IMR-90 (cell line): ENCODE results near the gene KLF11. TPM values are rescaled to one million over a fixed set of nuclear protein-coding genes. Genes with fewer than 3 reads are reported as not detected.

Experiments used
- ATAC-seq: fragments of 200-7000 bp; cut with Tn5 transposase; 2 replicates; pipeline ENCODE4 v1.9.1; 2020; ENCODE audit warnings: low read depth, mild to moderate bottlenecking, moderate library complexity
- BruUV-seq: library from RNA; stranded (reverse); fragments of 400-500 nt; replicated peaks from 2 replicates; lab custom pipeline; 2021; lab: Mats Ljungman, UMichigan
- CTCF ChIA-PET: fragments of 300-600 bp; formaldehyde crosslinking; extraction: SDS; loops from one replicate; lab custom pipeline; 2021; ENCODE audit warnings: antibody characterized with exemption; lab: Yijun Ruan, JAX
- POLR2A ChIA-PET: fragments of 300-600 bp; sonication (Branson Sonifier 250); formaldehyde crosslinking; loops from one replicate; lab custom pipeline; 2022; ENCODE audit warnings: antibody characterized with exemption; ENCODE audit not compliant: unreplicated experiment; lab: Charles Lee
- DNase-seq: peaks from one replicate; pipeline ENCODE4 v3.0.0; 2013
- H2AFZ ChIP-seq: replicated peaks from 2 replicates; pipeline ENCODE3; 2013; ENCODE audit warnings: low read length, mild to moderate bottlenecking; ENCODE audit not compliant: poor library complexity
- H2AK5ac ChIP-seq: 2 replicates; pipeline ENCODE4 v1.6.1; 2013; ENCODE audit warnings: low read depth, low read length, inconsistent platforms
- H2AK9ac ChIP-seq: replicated peaks from 2 replicates; pipeline ENCODE3; 2013; ENCODE audit warnings: mild to moderate bottlenecking, low read depth, low read length, moderate library complexity; ENCODE audit not compliant: poor library complexity
- H2BK120ac ChIP-seq: 2 replicates; pipeline ENCODE4 v1.6.1; 2013; ENCODE audit warnings: low read depth, low read length, inconsistent platforms
- H2BK15ac ChIP-seq: 3 replicates; pipeline ENCODE4 v1.6.1; 2013; ENCODE audit warnings: low read depth, low read length, inconsistent platforms
- H2BK20ac ChIP-seq: 2 replicates; pipeline ENCODE4 v1.6.1; 2013; ENCODE audit warnings: low read depth, mild to moderate bottlenecking, inconsistent platforms, low read length, moderate library complexity
- H2BK5ac ChIP-seq: 2 replicates; pipeline ENCODE4 v1.6.1; 2013; ENCODE audit warnings: mild to moderate bottlenecking, low read depth, low read length, inconsistent platforms; ENCODE audit not compliant: poor library complexity, severe bottlenecking
- H3K14ac ChIP-seq: replicated peaks from 2 replicates; pipeline ENCODE4 v1.6.1; 2013; ENCODE audit warnings: low read depth, low read length, inconsistent platforms
- H3K18ac ChIP-seq: 2 replicates; pipeline ENCODE4 v1.6.1; 2013; ENCODE audit warnings: low read depth, low read length, control low read depth
- H3K23ac ChIP-seq: 2 replicates; pipeline ENCODE4 v1.6.1; 2013; ENCODE audit warnings: low read depth, low read length, inconsistent platforms
- H3K27ac ChIP-seq: 2 replicates; pipeline ENCODE4 v1.5.1; 2013; ENCODE audit warnings: mild to moderate bottlenecking, control low read depth, low read length; ENCODE audit not compliant: insufficient read depth
- H3K27me3 ChIP-seq: 2 replicates; pipeline ENCODE4 v1.6.1; 2013; ENCODE audit warnings: low read length; ENCODE audit not compliant: control insufficient read depth, insufficient read depth
- H3K36me3 ChIP-seq: 2 replicates; pipeline ENCODE4 v1.6.1; 2013; ENCODE audit warnings: low read length, mixed read lengths; ENCODE audit not compliant: control insufficient read depth, insufficient read depth
- H3K4ac ChIP-seq: 2 replicates; pipeline ENCODE4 v1.6.1; 2013; ENCODE audit warnings: low read depth, low read length, inconsistent platforms
- H3K4me1 ChIP-seq: 2 replicates; pipeline ENCODE4 v1.6.1; 2013; ENCODE audit warnings: low read length, mixed read lengths; ENCODE audit not compliant: control insufficient read depth, insufficient read depth
- H3K4me2 ChIP-seq: 2 replicates; pipeline ENCODE4 v1.6.1; 2013; ENCODE audit warnings: low read depth, mild to moderate bottlenecking, control low read depth, low read length, moderate library complexity
- H3K4me3 ChIP-seq: 2 replicates; pipeline ENCODE4 v1.5.1; 2013; ENCODE audit warnings: low read depth, mild to moderate bottlenecking, control low read depth, low read length, moderate library complexity; ENCODE audit not compliant: insufficient read depth
- H3K56ac ChIP-seq: 2 replicates; pipeline ENCODE4 v1.6.1; 2013; ENCODE audit warnings: low read length, inconsistent platforms; ENCODE audit not compliant: insufficient read depth; ENCODE audit errors: extremely low read depth
- H3K79me1 ChIP-seq, 2 experiments: 2 replicates each; pipeline ENCODE4 v1.6.1; 2013; ENCODE audit warnings: low read length in 2 of 2, inconsistent platforms in 1 of 2, low read depth in 1 of 2
- H3K9ac ChIP-seq: 2 replicates; pipeline ENCODE4 v1.6.1; 2013; ENCODE audit warnings: low read depth, low read length, control low read depth
- H3K9me1 ChIP-seq: 2 replicates; pipeline ENCODE4 v1.6.1; 2013; ENCODE audit warnings: low read length, inconsistent platforms; ENCODE audit not compliant: insufficient read depth
- H3K9me3 ChIP-seq: 2 replicates; pipeline ENCODE4 v1.6.1; 2013; ENCODE audit warnings: low read length; ENCODE audit not compliant: control insufficient read depth, insufficient read depth
- H4K20me1 ChIP-seq: 2 replicates; pipeline ENCODE4 v1.6.1; 2013; ENCODE audit warnings: low read length, inconsistent platforms; ENCODE audit not compliant: insufficient read depth
- H4K5ac ChIP-seq: 2 replicates; pipeline ENCODE4 v1.6.1; 2013; ENCODE audit warnings: mild to moderate bottlenecking, low read depth, low read length, control low read depth
- H4K8ac ChIP-seq, 2 experiments: 2 replicates each; pipeline ENCODE4 v1.6.1; 2013; ENCODE audit warnings: low read depth in 2 of 2, low read length in 2 of 2, control low read depth in 1 of 2, inconsistent platforms in 1 of 2
- H4K91ac ChIP-seq: 2 replicates; pipeline ENCODE4 v1.6.1; 2013; ENCODE audit warnings: low read depth, low read length, inconsistent platforms; ENCODE audit not compliant: insufficient read depth
- CEBPB ChIP-seq: IDR thresholded peaks from 2 replicates; pipeline ENCODE4 v1.6.1; 2012; ENCODE audit warnings: low read depth, low read length, improper control_type of control experiment
- FOS ChIP-seq: fragments of 150-350 bp; IDR thresholded peaks from 2 replicates; pipeline ENCODE4 v1.6.1; 2016; ENCODE audit warnings: low read depth, low read length
- MAFK ChIP-seq: IDR thresholded peaks from 2 replicates; pipeline ENCODE4 v1.6.1; 2012; ENCODE audit warnings: low read depth, low read length, improper control_type of control experiment
- MAZ ChIP-seq: IDR thresholded peaks from 2 replicates; pipeline ENCODE4 v1.6.1; 2012; ENCODE audit warnings: low read depth, mild to moderate bottlenecking, low read length, improper control_type of control experiment, moderate library complexity, borderline replicate concordance
- MXI1 ChIP-seq: IDR thresholded peaks from 2 replicates; pipeline ENCODE4 v1.6.1; 2012; ENCODE audit warnings: low read depth, mild to moderate bottlenecking, low read length, moderate library complexity, borderline replicate concordance
- POLR2A ChIP-seq: IDR thresholded peaks from 2 replicates; pipeline ENCODE4 v1.6.1; 2012; ENCODE audit warnings: mild to moderate bottlenecking, low read depth, low read length
- RAD21 ChIP-seq: IDR thresholded peaks from 2 replicates; pipeline ENCODE4 v1.6.1; 2012; ENCODE audit warnings: low read length, improper control_type of control experiment
- SMC3 ChIP-seq: fragments of 150-350 bp; IDR thresholded peaks from 2 replicates; pipeline ENCODE4 v1.6.1; 2016; ENCODE audit warnings: low read depth, mild to moderate bottlenecking, antibody characterized with exemption, low read length, moderate library complexity
- WGBS, 2 experiments: methylation state at CpG; one replicate each; pipeline versions ENCODE4 v1.1.5 to v1.1.7; 2013; ENCODE audit warnings: missing lambda C conversion rate in 2 of 2; ENCODE audit not compliant: insufficient read length in 1 of 2; ENCODE audit errors: extremely low coverage in 2 of 2; 5-methylcytosine and 5-hydroxymethylcytosine counted together
- dilution Hi-C: fragments of 300-500 bp; cut with HindIII; formaldehyde crosslinking; loops from one replicate; pipeline ENCODE4 v1.14.3; 2018; ENCODE audit warnings: low sequenced_read_pairs; ENCODE audit not compliant: unreplicated experiment
- in situ Hi-C: fragments of 300-500 bp; cut with MboI; formaldehyde crosslinking; loops from 3 replicates; pipeline ENCODE4 v1.14.3; 2019; ENCODE audit warnings: low sequenced_read_pairs, inconsistent platforms, mixed read lengths
- intact Hi-C: fragments of 100-400 bp; cut with micrococcal nuclease; formaldehyde crosslinking; loops from 2 replicates; pipeline ENCODE4 v1.10.0; 2022
- polyA plus RNA-seq, 3 experiments: library from polyadenylated mRNA; depleted of rRNA; stranded (reverse); fragments of >200 nt; gene quantifications; 2 replicates each; pipeline ENCODE4 v1.2.3, GENCODE V29; 2012; ENCODE audit warnings: low replicate concordance in 1 of 3
- total RNA-seq: library from RNA; depleted of rRNA; stranded (reverse); fragments of >200 nt; gene quantifications from 2 replicates; pipeline ENCODE4 v1.2.3, GENCODE V29; 2012
- TF ChIP-seq, protein P1 (sequence below): fragments of 150-350 bp; IDR thresholded peaks from 2 replicates; pipeline ENCODE4 v1.6.1; 2017; ENCODE audit warnings: mild to moderate bottlenecking, antibody characterized with exemption, low read length, low read depth
- TF ChIP-seq, protein P2 (sequence below): fragments of 150-350 bp; IDR thresholded peaks from 2 replicates; pipeline ENCODE4 v1.6.1; 2016; ENCODE audit warnings: low read depth, mild to moderate bottlenecking, low read length, moderate library complexity, borderline replicate concordance
- TF ChIP-seq, protein P3 (sequence below): conservative IDR thresholded peaks from 2 replicates; pipeline ENCODE4 v1.5.1; 2012; ENCODE audit warnings: mild to moderate bottlenecking, low read depth, low read length, improper control_type of control experiment

KLF11 gene
- total and polyA plus RNA-seq, 2 of the 4 experiments (the other 2 are of a cell fraction) = 2.0 to 2.4 TPM

DNA sequence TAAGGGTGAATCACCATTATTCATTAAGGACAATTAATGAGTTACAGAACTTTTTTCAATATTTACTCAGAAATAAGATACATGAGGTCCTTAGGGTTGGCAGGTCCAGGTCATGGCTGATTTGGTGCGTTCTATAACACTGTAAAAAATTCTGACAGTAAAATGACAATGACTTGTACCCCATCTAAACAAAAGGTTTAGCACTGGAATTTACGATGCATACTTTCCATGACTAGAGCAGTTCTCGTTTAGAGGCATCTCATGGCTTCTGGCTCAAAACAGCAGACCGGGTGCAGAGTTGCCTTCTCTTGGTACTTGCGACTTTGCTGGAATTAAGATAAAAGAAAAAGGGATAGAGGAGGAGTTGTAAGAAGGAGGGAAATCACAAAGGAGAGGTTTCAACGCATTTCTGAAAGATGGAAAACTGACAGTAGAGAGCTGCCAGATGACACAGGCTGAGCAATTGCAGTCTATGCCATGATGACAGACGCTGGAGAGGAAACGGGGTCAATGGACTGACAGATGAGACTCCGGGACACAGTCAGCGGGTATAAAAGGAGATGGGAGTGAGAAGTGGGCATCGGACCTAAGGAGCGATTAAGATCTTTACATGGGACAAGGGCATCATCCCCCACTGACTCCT lies 41.0 kb downstream of the KLF11 start:
- ATAC-seq (no peak), DNase-seq (no peak)
- Histone ChIP-seq H4K5ac (no peak overlapping the region), H2BK120ac (no peak overlapping the region), H3K4me2 (no peak overlapping the region), H3K23ac (no peak overlapping the region), H3K56ac (no peak overlapping the region), H2BK15ac (no peak overlapping the region), H3K9me3 (0 out of 2 replicates have a peak, but pooled peaks cover 2% of the 10 kb centered on the region), H3K79me1 (no peaks in the 10 kb centered on the region), H3K4me1 (no peaks in the 10 kb centered on the region), H3K9ac (no peak overlapping the region), H3K36me3 (no peaks in the 10 kb centered on the region), H3K14ac (no peak overlapping the region), H3K27me3 (peaks cover 63% of the 10 kb centered on the region), H3K18ac (no peak overlapping the region), H2BK20ac (no peak overlapping the region), H3K4ac (no peak overlapping the region), H4K91ac (no peak overlapping the region), H2AK9ac (no peak overlapping the region), H2BK5ac (no peak overlapping the region), H4K20me1 (no peaks in the 10 kb centered on the region), H3K27ac (no peak overlapping the region), H3K9me1 (no peaks in the 10 kb centered on the region), H3K4me3 (no peak overlapping the region), H2AFZ (no peak overlapping the region), H4K8ac (no peak overlapping the region), H2AK5ac (no peak overlapping the region)
- intact Hi-C loops (no loop called here), in situ Hi-C loops (no loop called here), dilution Hi-C loops (no loop called here)
- ChIA-PET POLR2A (no interaction called here), CTCF (interaction anchor here (1.7 kb wide), 1 partner anchor 13 kb away, joined by 8 read pairs; no protein-coding TSS in a partner anchor)
- TF ChIP-seq, protein P1, sequence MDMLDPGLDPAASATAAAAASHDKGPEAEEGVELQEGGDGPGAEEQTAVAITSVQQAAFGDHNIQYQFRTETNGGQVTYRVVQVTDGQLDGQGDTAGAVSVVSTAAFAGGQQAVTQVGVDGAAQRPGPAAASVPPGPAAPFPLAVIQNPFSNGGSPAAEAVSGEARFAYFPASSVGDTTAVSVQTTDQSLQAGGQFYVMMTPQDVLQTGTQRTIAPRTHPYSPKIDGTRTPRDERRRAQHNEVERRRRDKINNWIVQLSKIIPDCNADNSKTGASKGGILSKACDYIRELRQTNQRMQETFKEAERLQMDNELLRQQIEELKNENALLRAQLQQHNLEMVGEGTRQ = no peak
- TF ChIP-seq MAZ (no peak), POLR2A (no peak), FOS (no peak), CEBPB (no peak), MXI1 (no peak), SMC3 (no peak), MAFK (no peak), RAD21 (no peak)
- TF ChIP-seq, protein P2, sequence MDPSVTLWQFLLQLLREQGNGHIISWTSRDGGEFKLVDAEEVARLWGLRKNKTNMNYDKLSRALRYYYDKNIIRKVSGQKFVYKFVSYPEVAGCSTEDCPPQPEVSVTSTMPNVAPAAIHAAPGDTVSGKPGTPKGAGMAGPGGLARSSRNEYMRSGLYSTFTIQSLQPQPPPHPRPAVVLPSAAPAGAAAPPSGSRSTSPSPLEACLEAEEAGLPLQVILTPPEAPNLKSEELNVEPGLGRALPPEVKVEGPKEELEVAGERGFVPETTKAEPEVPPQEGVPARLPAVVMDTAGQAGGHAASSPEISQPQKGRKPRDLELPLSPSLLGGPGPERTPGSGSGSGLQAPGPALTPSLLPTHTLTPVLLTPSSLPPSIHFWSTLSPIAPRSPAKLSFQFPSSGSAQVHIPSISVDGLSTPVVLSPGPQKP = no peak
- TF ChIP-seq, protein P3, sequence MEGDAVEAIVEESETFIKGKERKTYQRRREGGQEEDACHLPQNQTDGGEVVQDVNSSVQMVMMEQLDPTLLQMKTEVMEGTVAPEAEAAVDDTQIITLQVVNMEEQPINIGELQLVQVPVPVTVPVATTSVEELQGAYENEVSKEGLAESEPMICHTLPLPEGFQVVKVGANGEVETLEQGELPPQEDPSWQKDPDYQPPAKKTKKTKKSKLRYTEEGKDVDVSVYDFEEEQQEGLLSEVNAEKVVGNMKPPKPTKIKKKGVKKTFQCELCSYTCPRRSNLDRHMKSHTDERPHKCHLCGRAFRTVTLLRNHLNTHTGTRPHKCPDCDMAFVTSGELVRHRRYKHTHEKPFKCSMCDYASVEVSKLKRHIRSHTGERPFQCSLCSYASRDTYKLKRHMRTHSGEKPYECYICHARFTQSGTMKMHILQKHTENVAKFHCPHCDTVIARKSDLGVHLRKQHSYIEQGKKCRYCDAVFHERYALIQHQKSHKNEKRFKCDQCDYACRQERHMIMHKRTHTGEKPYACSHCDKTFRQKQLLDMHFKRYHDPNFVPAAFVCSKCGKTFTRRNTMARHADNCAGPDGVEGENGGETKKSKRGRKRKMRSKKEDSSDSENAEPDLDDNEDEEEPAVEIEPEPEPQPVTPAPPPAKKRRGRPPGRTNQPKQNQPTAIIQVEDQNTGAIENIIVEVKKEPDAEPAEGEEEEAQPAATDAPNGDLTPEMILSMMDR = no peak
- WGBS, 2 experiments = 68% methylated on average over 5 of the region's 12 CpGs; no CpG with 5 or more reads in 1 of the 2 experiments
- no TSS peak for BruUV-seq
